ENCODE measurements around the gene CCNB3. TPM values are rescaled to one million over a fixed set of nuclear protein-coding genes. Genes with fewer than 3 reads are reported as not detected.

The CCNB3 gene, protein sequence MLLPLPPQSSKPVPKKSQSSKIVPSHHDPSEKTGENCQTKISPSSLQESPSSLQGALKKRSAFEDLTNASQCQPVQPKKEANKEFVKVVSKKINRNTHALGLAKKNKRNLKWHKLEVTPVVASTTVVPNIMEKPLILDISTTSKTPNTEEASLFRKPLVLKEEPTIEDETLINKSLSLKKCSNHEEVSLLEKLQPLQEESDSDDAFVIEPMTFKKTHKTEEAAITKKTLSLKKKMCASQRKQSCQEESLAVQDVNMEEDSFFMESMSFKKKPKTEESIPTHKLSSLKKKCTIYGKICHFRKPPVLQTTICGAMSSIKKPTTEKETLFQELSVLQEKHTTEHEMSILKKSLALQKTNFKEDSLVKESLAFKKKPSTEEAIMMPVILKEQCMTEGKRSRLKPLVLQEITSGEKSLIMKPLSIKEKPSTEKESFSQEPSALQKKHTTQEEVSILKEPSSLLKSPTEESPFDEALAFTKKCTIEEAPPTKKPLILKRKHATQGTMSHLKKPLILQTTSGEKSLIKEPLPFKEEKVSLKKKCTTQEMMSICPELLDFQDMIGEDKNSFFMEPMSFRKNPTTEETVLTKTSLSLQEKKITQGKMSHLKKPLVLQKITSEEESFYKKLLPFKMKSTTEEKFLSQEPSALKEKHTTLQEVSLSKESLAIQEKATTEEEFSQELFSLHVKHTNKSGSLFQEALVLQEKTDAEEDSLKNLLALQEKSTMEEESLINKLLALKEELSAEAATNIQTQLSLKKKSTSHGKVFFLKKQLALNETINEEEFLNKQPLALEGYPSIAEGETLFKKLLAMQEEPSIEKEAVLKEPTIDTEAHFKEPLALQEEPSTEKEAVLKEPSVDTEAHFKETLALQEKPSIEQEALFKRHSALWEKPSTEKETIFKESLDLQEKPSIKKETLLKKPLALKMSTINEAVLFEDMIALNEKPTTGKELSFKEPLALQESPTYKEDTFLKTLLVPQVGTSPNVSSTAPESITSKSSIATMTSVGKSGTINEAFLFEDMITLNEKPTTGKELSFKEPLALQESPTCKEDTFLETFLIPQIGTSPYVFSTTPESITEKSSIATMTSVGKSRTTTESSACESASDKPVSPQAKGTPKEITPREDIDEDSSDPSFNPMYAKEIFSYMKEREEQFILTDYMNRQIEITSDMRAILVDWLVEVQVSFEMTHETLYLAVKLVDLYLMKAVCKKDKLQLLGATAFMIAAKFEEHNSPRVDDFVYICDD (N-terminal part only)
- 0.54 and 0.63 TPM in 2 replicates for total RNA-seq (2014; rRNA removed; shearing (Covaris generic))
- polyA plus RNA-seq (2014; cell fraction: nucleus; rRNA removed) = 0.13 and 0.69 TPM in 2 replicates

DNA sequence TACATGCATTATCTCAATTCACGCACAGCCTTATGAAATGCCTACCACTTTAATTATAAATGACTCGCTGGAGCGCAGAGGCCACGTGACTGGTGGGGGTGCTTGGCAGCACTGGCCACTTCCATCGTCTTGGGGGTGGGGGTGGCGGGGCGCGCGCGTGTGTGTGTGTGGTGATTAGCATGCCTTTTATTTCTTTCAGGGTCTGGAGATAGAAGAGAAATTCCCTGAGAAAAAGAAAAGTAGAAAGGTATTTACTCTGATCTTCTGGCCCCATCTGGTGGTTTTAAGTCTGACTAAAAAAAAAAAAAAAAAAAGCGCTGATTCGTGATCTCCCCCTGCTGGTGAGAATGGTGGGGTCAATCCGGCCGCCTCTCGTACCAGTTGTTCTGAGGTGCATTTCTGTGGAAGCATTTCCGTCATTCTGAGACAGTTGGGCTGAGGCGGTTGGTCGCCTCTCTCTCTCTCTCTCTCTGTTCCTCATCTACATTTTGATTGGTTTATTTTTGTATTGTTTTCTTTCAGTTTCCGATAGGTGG, at the start of gene CCNB3:
Gene CCNB3 (plus strand): TSS at position 402 of the 536 bp plus-strand sequence. CDS start 80,399 bp downstream, outside the sequence.
- DNase-seq (ENCODE audit: extremely low read depth, low read depth) = peak; percentile 61

DNA sequence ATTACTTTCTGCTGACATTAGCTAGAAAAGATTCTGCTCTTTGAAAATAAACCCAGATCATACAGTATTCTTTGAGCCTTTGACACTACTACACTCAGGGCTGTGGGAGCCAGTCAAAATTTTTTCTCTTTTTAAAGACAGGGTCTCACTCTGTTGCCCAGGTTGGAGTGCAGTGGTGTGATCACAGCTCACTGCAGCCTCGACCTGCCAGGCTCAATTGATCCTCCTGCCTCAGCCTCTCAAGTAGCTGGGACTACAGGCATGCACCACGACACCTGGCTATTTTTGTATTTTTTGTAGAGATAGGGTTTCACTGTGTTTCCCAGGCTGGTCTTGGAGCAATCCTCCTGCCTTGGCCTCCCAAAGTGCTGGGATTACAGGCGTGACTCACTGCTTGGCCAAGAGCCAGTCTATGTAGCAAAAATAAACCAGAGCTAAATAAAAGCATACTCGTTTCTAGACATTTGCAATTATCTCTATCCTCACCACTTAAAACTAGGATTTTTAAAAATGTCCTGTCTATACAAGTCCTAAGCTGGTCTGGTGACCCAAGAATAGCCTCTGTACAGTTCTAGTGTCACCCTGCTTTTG, 46.9 kb upstream of the CCNB3 start:
- DNase-seq (ENCODE audit: extremely low read depth, low read depth) = no peak

DNA sequence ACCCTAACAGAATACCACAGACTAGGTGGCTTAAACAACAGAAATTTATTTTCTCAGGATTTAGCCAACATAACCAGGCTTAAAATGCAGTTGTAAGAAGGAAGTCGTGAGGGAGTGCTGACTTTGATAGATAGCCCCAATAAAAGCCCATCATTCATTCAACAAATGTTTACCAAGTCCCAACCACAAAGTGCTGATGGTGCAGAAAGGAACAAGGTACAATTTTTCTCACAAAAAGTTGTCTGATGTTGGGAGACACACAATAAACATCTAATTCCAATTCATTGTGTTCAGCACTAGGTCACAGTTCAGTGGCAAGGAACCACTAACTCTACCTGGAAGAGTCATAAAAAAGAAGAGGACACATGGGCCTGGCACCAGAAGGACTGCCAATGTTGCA, 46.0 kb upstream of the CCNB3 start:
- no peak for DNase-seq (ENCODE audit: extremely low read depth, low read depth)

DNA sequence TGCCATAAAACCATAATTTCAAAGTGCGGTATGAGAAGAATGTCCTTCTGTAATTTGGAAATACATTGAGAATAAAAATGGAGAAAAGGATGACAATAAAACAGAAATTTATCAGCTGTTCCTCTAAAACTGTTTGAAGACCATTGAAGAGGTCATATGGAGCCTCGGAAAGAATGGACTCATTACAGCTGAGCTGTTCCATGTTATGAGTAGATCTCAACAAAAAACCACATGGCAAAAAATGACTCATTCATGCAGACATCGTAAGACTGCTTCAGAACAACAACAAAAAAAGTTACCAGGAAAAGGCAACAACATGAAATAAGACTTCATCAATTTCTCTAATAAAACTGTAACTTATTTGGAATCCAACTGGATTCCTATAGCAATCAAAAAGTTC, 43.4 kb upstream of the CCNB3 start:
- DNase-seq (ENCODE audit: extremely low read depth, low read depth) = no peak

- no peak for DNase-seq (ENCODE audit: extremely low read depth, low read depth)
These were observed 38.8 kb upstream of the CCNB3 start for GRCh38 chrX:50165727-50166126.

DNA sequence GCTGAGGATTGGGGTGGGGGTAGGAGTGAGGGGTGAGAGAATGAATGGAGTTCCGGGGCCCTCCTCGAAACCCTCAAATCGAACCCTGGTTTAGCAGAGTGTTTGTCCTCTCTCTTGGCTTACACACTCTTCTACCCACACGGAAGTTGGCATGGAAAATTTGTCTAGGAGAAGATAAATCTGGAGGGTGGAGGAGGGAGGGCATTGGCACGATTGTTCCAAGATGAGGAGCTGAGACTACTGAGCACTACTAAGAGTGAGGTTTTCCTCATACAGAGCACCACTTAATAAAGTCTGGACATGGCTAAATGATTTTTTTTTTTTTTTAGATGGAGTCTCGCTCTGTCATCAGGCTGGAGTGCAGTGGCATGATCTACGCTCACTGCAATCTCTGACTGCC, 37.2 kb upstream of the CCNB3 start:
- no peak for DNase-seq (ENCODE audit: extremely low read depth, low read depth)

DNA sequence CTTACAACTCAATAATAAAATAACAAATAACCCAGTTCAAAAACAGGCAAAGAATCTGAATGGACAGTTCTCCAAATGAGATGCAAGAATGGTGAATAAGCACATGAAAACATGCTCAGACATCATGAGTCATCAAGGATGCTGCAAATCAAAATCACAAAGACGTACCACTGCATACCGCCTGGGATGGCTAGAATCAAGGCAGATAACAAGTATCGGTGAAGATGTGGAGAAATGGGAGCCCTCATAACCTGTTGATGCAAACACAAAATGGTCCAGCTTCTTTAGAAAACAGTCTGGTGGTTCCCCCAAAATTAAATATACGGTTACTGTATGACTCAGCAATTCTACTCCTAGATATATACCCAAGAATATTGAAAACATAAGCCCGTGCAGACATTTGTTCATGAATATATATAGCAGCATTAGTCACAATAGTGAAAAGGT, 36.3 kb upstream of the CCNB3 start:
- no peak for DNase-seq (ENCODE audit: extremely low read depth, low read depth)

- DNase-seq (ENCODE audit: extremely low read depth, low read depth) = no peak
These were observed 34.8 kb upstream of the CCNB3 start for GRCh38 chrX:50169717-50170116.

- no peak for DNase-seq (ENCODE audit: extremely low read depth, low read depth)
These were observed 24.3 kb upstream of the CCNB3 start for GRCh38 chrX:50180073-50180940.

DNA sequence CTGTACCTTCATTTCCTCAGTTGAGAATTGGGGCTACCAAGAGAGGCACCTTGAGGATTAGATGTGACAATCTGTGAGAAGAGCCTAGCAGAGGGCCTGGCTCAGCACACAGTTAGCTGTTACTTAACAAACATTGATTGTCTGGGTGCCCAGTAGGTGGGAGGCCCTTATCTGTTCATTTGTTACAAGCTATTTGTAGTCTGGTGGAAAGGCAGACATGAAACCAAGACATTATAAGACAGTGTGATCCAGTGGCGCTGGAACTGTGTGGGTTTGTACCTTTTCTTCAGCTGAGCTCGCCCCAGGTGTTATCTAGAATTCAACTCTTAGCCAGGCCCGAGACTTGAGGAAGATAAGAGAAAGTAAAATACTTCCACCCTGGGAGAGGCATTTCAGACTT, 20.7 kb upstream of the CCNB3 start:
- DNase-seq (ENCODE audit: extremely low read depth, low read depth) = no peak

GRCh38 chrX:50188859-50189600, 15.5 kb upstream of the CCNB3 start:
- DNase-seq (ENCODE audit: extremely low read depth, low read depth) = no peak

DNA sequence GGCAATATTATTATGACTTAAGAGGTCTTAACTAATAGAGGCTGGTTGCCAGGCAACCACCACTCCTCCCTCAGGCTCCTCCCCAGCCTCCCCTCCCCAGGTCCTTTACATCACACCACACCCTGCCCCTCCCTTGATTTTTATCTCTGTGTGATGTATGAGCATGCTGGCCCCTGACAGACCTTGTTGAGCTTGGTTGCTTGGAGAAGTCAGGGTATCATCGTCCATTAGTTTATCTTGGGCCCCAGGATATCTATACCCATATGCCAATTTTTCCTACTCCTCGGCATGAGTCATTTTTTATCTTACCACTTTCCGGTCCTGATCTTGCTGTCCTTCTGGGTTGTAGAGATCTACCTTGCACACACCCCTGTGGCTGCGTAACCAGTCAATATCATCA, 6.2 kb upstream of the CCNB3 start:
- DNase-seq (ENCODE audit: extremely low read depth, low read depth) = no peak

DNA sequence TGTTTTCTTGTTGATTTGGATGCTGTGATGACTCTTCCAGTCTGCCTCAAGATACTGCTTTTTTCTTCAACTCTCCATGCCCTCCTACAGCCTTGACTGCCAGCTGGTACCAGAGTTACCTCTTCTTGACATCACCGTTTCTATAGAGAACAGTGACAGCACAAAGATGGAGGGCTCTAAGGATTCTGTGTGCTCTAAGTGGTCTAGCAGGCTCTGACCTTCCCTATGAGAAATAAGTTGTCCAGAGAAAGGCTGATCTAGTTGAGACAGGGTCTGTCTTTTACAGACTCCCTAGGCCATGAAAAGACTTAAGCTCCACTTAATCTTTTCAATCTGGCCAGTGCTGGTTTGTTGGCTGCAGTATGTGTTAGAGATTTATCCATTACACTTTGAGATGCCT, 3.7 kb upstream of the CCNB3 start, which contains the start of gene AKAP4:
Gene AKAP4 (minus strand): TSS at position 101 of the 400 bp plus-strand sequence. CDS start 118 bp downstream, outside the sequence.
- no peak for DNase-seq (ENCODE audit: extremely low read depth, low read depth)

DNA sequence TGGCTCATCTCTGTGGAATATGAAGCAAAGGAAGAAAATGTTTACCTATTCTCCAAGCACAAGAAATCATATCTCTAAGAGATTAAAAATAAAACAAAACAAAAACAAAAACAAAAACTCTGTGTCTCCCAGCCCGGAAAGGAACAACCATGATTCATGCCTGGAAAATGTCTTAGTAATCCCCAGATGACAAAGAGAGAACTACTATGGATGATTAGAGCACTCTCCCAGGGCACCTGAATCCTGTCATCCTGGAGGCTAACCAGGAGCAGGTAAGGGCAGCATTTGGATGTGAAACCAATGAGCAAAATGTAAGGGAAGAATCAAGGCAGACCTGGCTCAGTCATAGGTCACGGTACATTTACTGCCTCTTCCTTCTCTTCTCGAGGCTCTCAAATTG, 2.0 kb upstream of the CCNB3 start:
- DNase-seq (ENCODE audit: extremely low read depth, low read depth) = no peak

- no peak for DNase-seq (ENCODE audit: extremely low read depth, low read depth)
These were observed 2.2 kb downstream of the CCNB3 start for GRCh38 chrX:50206753-50207152.

DNA sequence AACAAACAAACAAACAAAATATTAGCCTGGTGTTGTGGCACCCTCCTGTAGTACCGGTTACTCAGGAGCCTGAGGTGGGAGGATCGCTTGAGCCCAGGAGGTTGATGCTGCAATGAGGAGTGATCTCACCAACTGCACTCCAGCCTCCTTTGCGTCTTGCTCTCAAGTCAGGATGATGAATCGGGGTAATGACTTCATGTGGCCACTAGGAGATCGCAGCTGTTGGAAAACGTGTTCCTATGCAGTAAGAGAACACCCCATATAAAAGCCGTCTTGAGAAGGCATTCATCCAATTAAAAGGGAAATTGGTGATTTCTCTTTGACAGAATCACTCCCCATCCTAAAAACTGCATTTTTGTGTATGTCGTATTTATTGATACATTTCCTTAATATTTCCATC, 6.9 kb downstream of the CCNB3 start:
- no peak for DNase-seq (ENCODE audit: extremely low read depth, low read depth)

DNA sequence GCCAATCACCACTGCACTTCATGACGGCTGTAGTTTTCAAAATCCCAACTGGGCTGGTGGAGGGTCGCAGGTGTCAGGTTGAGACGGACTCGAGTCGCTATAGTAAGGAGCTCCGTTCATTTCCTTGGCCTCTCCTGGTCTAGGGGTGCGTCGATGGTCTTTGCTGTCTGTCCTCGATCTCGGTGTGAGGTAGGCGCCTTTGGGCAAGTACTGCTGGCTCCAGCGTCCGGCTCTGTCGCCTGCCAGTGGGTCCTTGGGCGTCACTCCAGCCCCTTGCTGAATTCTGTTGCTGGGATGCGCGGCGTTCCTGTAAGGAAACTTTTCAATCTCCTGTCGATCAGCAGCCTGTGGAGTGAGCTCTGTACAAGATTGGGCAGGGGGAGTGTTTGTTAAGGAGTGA, 76.7 kb downstream of the CCNB3 start:
- DNase-seq (ENCODE audit: extremely low read depth, low read depth) = no peak

- DNase-seq (ENCODE audit: extremely low read depth, low read depth) = no peak
These were observed 122.7 kb downstream of the CCNB3 start for GRCh38 chrX:50327235-50327634.
